BJ (cell line): ENCODE results near the gene FTO. TPM values are rescaled to one million over a fixed set of nuclear protein-coding genes. Genes with fewer than 3 reads are reported as not detected.

ENCODE experiments used
- CTCF ChIA-PET: fragments of 350-600 bp; formaldehyde crosslinking; extraction: SDS; loops from one replicate; lab custom pipeline; 2021; ENCODE audit warnings: antibody characterized with exemption, inconsistent platforms; lab: Yijun Ruan, JAX
- POLR2A ChIA-PET: fragments of 300-600 bp; sonication (Branson Sonifier 250); formaldehyde crosslinking; extraction: SDS; loops from one replicate; lab custom pipeline; 2021; ENCODE audit warnings: antibody characterized with exemption; lab: Charles Lee
- DNase-seq: peaks from one replicate; pipeline ENCODE4 v3.0.0-alpha.2; 2011; ENCODE audit warnings: low read depth
- H3K27me3 ChIP-seq: 2 replicates; pipeline ENCODE4 v1.6.0; 2011; ENCODE audit warnings: low read length; ENCODE audit not compliant: control insufficient read depth, insufficient read depth
- H3K36me3 ChIP-seq: 2 replicates; pipeline ENCODE4 v1.5.1; 2011; ENCODE audit warnings: low read length; ENCODE audit not compliant: control insufficient read depth, insufficient read depth
- H3K4me3 ChIP-seq: 2 replicates; pipeline ENCODE4 v1.5.1; 2011; ENCODE audit warnings: low read depth, mild to moderate bottlenecking, control low read depth, low read length
- polyA plus RNA-seq: library from polyadenylated mRNA; depleted of rRNA; stranded (reverse); fragments of >200 nt; gene quantifications from 2 replicates; pipeline ENCODE4 v1.2.3, GENCODE V29; 2011
- TF ChIP-seq, protein P1 (sequence below): IDR thresholded peaks from 2 replicates; pipeline ENCODE4 v1.5.1; 2011; ENCODE audit warnings: low read depth, mild to moderate bottlenecking, control low read depth, inconsistent platforms, low read length, moderate library complexity; ENCODE audit not compliant: insufficient read depth

FTO gene
- polyA plus RNA-seq, 1 experiment = 86.3 TPM

DNA sequence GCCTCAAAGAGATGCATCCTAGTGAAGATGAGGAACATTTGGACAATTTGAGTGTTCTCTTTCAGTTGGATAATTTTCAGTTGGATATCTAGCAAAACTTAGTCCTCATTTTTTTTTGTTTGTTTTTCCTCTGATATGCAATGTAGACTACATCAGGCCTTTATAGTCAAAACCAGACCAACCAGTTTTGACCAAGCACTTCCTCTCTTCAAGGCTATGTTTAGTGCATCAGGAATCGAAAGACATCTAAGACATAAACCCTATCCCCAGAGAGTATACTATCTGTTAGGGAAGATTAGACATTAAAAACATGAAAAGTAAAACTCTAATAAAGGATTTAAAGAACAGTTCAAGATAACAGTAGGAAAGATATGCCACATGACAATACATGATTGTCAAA lies 326.5 kb downstream of the FTO start:
- POLR2A ChIA-PET = no interaction called here
- Histone ChIP-seq H3K36me3 (no peaks in the 10 kb centered on the region), H3K27me3 (no peaks in the 10 kb centered on the region), H3K4me3 (no peak overlapping the region)
- CTCF ChIA-PET = no interaction called here
- TF ChIP-seq, protein P1, sequence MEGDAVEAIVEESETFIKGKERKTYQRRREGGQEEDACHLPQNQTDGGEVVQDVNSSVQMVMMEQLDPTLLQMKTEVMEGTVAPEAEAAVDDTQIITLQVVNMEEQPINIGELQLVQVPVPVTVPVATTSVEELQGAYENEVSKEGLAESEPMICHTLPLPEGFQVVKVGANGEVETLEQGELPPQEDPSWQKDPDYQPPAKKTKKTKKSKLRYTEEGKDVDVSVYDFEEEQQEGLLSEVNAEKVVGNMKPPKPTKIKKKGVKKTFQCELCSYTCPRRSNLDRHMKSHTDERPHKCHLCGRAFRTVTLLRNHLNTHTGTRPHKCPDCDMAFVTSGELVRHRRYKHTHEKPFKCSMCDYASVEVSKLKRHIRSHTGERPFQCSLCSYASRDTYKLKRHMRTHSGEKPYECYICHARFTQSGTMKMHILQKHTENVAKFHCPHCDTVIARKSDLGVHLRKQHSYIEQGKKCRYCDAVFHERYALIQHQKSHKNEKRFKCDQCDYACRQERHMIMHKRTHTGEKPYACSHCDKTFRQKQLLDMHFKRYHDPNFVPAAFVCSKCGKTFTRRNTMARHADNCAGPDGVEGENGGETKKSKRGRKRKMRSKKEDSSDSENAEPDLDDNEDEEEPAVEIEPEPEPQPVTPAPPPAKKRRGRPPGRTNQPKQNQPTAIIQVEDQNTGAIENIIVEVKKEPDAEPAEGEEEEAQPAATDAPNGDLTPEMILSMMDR = no peak
- no peak for DNase-seq

DNA sequence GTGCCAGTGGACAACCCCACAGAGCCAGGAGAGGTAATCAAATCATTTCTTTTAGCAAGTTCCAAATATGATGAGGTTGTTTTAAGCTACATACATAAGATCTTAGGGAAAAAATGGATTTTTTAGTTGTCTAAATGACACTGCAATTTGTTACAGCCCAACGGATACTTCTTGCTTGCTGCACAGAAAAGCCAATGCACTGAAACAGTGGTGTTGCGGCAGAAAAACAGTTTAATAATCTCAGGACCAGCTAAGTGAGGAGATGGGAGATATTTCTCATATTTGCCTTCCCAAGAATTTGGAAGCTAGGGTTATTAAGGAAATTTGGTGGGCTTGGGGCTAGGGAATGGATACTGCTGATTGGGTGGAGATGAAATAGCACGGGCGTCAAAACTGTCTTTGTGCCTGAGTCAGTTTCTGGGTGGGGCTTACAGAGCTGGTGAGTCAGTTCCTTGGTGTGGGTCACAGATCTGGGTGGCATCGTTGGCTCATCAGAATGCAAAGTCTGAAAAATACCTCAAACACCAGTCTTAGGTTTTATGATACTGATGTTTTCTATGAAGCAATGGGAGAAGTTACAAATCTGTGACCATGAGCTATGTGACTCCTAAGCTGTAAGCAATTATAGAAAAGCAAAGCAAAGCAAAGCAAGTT lies 327.3 kb downstream of the FTO start:
- POLR2A ChIA-PET = no interaction called here
- Histone ChIP-seq H3K27me3 (no peaks in the 10 kb centered on the region), H3K4me3 (no peak overlapping the region), H3K36me3 (no peaks in the 10 kb centered on the region)
- DNase-seq = no peak
- TF ChIP-seq, protein P1 = no peak
- CTCF ChIA-PET = no interaction called here

DNA sequence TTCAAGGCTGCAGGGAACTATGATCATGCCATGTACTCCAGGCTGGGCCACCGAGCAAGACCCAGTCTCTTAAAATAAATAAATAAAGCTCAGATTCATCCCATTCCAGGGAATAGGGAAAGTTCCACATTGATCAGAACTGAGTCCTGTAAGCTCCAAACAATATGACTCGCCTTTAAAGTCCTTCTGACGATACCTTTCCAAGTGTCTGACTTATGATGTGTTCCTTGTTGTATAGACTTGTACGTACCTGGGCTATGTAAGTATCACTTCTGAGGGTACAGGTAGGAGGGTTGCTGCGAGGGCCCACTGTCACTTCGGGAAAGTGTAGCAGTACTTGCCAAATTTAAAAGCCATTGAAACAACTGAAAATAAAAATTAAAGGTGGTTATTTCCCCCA lies 329.8 kb downstream of the FTO start:
- Histone ChIP-seq H3K27me3 (no peaks in the 10 kb centered on the region), H3K36me3 (no peaks in the 10 kb centered on the region), H3K4me3 (no peak overlapping the region)
- no peak for DNase-seq
- POLR2A ChIA-PET = interaction anchor here (0.8 kb wide), 1 partner anchor 23 kb away, joined by 3 read pairs; no protein-coding TSS in a partner anchor
- TF ChIP-seq, protein P1 = no peak
- CTCF ChIA-PET = no interaction called here

DNA sequence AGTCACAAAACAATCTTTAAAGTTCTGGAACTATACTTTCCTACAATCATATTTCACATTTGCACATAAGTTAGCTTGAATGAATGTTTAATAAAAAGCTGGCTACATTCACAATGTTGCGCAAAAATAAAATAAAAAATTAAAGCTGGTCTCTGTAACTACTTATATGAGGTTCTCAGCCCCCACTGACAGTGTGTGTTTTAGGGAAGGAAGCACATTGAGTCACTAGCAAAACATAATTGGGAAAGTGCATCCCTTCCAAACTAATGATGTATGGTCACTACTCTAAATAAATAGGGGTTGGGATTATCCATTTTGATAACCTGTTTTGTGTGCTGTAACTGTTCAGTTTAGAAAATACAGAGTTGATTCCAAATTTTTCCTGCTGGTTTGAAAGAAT lies 330.7 kb downstream of the FTO start:
- POLR2A ChIA-PET = no interaction called here
- Histone ChIP-seq H3K27me3 (no peaks in the 10 kb centered on the region), H3K4me3 (no peak overlapping the region), H3K36me3 (no peaks in the 10 kb centered on the region)
- CTCF ChIA-PET = no interaction called here
- TF ChIP-seq, protein P1 = no peak
- DNase-seq = no peak

DNA sequence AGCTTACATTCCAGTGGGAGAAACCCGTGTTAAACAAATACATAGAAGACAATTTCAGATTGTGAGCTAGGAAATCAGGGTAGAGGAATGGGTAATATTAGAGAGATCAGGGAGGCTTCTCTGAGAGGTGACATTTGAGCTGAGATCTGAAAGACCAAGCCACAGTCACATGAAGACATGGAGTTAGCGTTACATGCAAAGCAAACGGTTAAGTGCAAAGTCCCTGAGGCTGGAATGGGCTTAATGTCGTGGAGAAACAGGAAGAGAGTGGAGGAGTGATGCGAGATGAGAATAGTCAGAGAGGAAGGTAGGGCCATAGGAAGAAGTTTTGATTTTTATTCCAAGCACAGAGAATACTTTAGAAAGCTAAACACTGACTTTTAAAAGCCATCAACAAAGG lies 336.5 kb downstream of the FTO start:
- no peak for DNase-seq
- Histone ChIP-seq H3K36me3 (no peaks in the 10 kb centered on the region), H3K4me3 (no peak overlapping the region), H3K27me3 (no peaks in the 10 kb centered on the region)
- ChIA-PET CTCF (no interaction called here), POLR2A (no interaction called here)
- TF ChIP-seq, protein P1 = no peak
